ENCODE measurements around the gene C2orf81. TPM values are rescaled to one million over a fixed set of nuclear protein-coding genes. Genes with fewer than 3 reads are reported as not detected.

Gene C2orf81
- total RNA-seq, 1 donor from 2014 or later: 2.1 TPM

DNA sequence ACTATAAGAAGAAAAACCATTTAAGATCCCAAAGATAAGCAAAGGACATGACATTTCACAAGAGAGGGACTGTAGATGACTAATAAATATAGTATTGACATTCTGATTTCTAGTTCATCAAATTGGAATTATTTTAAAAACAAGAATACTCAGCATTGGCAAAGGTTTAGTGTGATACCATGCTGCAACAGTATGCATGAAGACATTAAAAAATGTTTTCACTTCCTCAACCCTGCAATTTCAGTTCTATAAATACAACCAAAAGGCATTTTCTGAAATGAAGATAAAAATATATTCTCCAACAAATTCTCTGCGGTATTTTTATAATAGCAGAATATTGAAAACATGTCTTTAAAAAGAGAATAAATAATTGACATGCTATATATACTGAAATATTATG lies 2.1 kb downstream of the C2orf81 start:
- H3K27me3 Mint-ChIP-seq (ENCODE audit: low read depth, unreplicated experiment): peaks cover 8% of the 10 kb centered on the region
- H3K4me3 Mint-ChIP-seq (ENCODE audit: unreplicated experiment): no peak overlapping the region
- no peaks in the 10 kb centered on the region for H3K79me2 ChIP-seq (ENCODE audit: insufficient read depth, low read length)
- H3K4me2 ChIP-seq (ENCODE audit: low read length): no peak overlapping the region
- H3K4me3 ChIP-seq (ENCODE audit: insufficient read depth, low read depth, low read length): no peak overlapping the region
- H3K27ac Mint-ChIP-seq (ENCODE audit: unreplicated experiment): no peak overlapping the region
- H3K4me1 ChIP-seq (ENCODE audit: insufficient read depth, low read length): peaks cover 27% of the 10 kb centered on the region
- H3K27me3 ChIP-seq (ENCODE audit: insufficient read depth, low read length): peaks cover 8% of the 10 kb centered on the region
- FAIRE-seq (no peak), DNase-seq (ENCODE audit: low read depth) (no peak)
- H3K9ac ChIP-seq (ENCODE audit: low read length): no peak overlapping the region
- no peaks in the 10 kb centered on the region for H3K9me3 Mint-ChIP-seq (ENCODE audit: unreplicated experiment)
- TF ChIP-seq EZH2 (IDR thresholded peaks at IDR 0.05; ENCODE audit: insufficient read depth, low read length): no peak
- TF ChIP-seq, protein P1, sequence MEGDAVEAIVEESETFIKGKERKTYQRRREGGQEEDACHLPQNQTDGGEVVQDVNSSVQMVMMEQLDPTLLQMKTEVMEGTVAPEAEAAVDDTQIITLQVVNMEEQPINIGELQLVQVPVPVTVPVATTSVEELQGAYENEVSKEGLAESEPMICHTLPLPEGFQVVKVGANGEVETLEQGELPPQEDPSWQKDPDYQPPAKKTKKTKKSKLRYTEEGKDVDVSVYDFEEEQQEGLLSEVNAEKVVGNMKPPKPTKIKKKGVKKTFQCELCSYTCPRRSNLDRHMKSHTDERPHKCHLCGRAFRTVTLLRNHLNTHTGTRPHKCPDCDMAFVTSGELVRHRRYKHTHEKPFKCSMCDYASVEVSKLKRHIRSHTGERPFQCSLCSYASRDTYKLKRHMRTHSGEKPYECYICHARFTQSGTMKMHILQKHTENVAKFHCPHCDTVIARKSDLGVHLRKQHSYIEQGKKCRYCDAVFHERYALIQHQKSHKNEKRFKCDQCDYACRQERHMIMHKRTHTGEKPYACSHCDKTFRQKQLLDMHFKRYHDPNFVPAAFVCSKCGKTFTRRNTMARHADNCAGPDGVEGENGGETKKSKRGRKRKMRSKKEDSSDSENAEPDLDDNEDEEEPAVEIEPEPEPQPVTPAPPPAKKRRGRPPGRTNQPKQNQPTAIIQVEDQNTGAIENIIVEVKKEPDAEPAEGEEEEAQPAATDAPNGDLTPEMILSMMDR (IDR thresholded peaks at IDR 0.05; ENCODE audit: insufficient read depth, low read depth, low read length): no peak
- peaks cover 11% of the 10 kb centered on the region for H3K4me1 Mint-ChIP-seq (ENCODE audit: low read depth, unreplicated experiment)
- no peak overlapping the region for H2AFZ ChIP-seq (ENCODE audit: low read depth, low read length)
- H3K9me3 ChIP-seq (ENCODE audit: insufficient read depth, low read depth, low read length): no peaks in the 10 kb centered on the region
- no peak overlapping the region for H3K27ac ChIP-seq (ENCODE audit: low read depth, low read length)
- no peaks in the 10 kb centered on the region for H4K20me1 ChIP-seq (ENCODE audit: insufficient read depth, low read length)
- H3K36me3 ChIP-seq (ENCODE audit: insufficient read depth, low read length): no peaks in the 10 kb centered on the region
- H3K36me3 Mint-ChIP-seq (ENCODE audit: low read depth, unreplicated experiment): peaks cover 3% of the 10 kb centered on the region

DNA sequence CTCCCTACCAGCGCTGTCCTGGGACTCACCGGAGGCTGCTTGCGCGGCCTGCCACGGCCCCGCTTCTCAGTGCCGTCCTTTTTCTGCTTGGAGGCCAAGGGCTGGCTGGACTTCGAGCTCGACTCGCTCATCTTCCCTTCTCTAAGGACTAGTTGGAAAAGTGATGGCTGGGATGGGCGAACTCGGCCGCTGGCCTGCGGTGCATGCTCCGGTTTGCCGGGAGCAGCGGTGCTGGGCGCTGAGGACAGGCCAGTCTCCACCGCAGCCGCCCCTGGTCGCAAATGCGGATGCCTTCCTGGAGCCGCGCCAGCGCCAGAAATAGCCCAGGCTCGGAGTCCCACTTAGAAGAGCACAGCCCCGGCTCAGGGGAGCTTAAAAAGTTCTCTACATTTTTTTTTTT lies 3.1 kb downstream of the C2orf81 start:
- Histone ChIP-seq H3K27me3 (ENCODE audit: insufficient read depth, low read length) (peaks cover 8% of the 10 kb centered on the region), H3K27ac (ENCODE audit: low read depth, low read length) (no peak overlapping the region), H3K9ac (ENCODE audit: low read length) (no peak overlapping the region), H4K20me1 (ENCODE audit: insufficient read depth, low read length) (no peaks in the 10 kb centered on the region), H2AFZ (ENCODE audit: low read depth, low read length) (no peak overlapping the region), H3K4me2 (ENCODE audit: low read length) (no peak overlapping the region), H3K79me2 (ENCODE audit: insufficient read depth, low read length) (no peaks in the 10 kb centered on the region), H3K4me3 (ENCODE audit: insufficient read depth, low read depth, low read length) (no peak overlapping the region), H3K36me3 (ENCODE audit: insufficient read depth, low read length) (no peaks in the 10 kb centered on the region), H3K9me3 (ENCODE audit: insufficient read depth, low read depth, low read length) (no peaks in the 10 kb centered on the region), H3K4me1 (ENCODE audit: insufficient read depth, low read length) (peaks cover 26% of the 10 kb centered on the region)
- Mint-ChIP-seq H3K27me3 (ENCODE audit: low read depth, unreplicated experiment) (peaks cover 14% of the 10 kb centered on the region), H3K4me1 (ENCODE audit: low read depth, unreplicated experiment) (peaks cover 4% of the 10 kb centered on the region), H3K4me3 (ENCODE audit: unreplicated experiment) (no peak overlapping the region), H3K36me3 (ENCODE audit: low read depth, unreplicated experiment) (no peaks in the 10 kb centered on the region), H3K9me3 (ENCODE audit: unreplicated experiment) (no peaks in the 10 kb centered on the region), H3K27ac (ENCODE audit: unreplicated experiment) (no peak overlapping the region)
- FAIRE-seq (no peak), DNase-seq (ENCODE audit: low read depth) (no peak)
- TF ChIP-seq, protein P1 (IDR thresholded peaks at IDR 0.05; ENCODE audit: insufficient read depth, low read depth, low read length): no peak
- no peak for TF ChIP-seq EZH2 (IDR thresholded peaks at IDR 0.05; ENCODE audit: insufficient read depth, low read length)

DNA sequence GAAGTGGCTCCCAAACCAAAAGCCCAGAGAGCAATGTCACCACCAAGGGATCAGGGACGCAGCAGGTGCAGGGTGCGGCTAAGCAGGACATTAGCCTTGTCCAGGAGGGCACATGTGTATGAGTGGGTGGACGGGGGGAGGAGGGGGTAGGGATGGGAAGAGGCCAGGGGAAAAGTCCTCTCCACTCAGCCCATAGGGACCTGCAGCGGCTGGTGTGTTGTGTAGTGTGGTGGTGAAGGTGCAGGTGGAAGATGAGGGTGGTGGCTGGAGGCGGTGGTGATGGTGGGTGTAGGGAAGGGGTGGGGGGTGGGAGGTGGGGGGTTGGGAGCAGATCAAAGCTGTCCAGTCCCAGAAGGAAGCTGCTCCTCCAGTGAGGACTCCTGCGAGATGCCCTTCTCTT lies 3.7 kb downstream of the C2orf81 start:
- H3K9ac ChIP-seq (ENCODE audit: low read length): no peak overlapping the region
- peaks cover 8% of the 10 kb centered on the region for H3K27me3 ChIP-seq (ENCODE audit: insufficient read depth, low read length)
- Mint-ChIP-seq H3K27me3 (ENCODE audit: low read depth, unreplicated experiment) (peaks cover 20% of the 10 kb centered on the region), H3K36me3 (ENCODE audit: low read depth, unreplicated experiment) (no peaks in the 10 kb centered on the region), H3K9me3 (ENCODE audit: unreplicated experiment) (no peaks in the 10 kb centered on the region), H3K4me1 (ENCODE audit: low read depth, unreplicated experiment) (peaks cover 3% of the 10 kb centered on the region), H3K4me3 (ENCODE audit: unreplicated experiment) (no peak overlapping the region), H3K27ac (ENCODE audit: unreplicated experiment) (no peak overlapping the region)
- DNase-seq (ENCODE audit: low read depth): no peak
- no peak overlapping the region for H3K4me3 ChIP-seq (ENCODE audit: insufficient read depth, low read depth, low read length)
- no peak for FAIRE-seq
- peaks cover 26% of the 10 kb centered on the region for H3K4me1 ChIP-seq (ENCODE audit: insufficient read depth, low read length)
- no peaks in the 10 kb centered on the region for H3K36me3 ChIP-seq (ENCODE audit: insufficient read depth, low read length)
- H3K27ac ChIP-seq (ENCODE audit: low read depth, low read length): no peak overlapping the region
- no peak overlapping the region for H3K4me2 ChIP-seq (ENCODE audit: low read length)
- H3K9me3 ChIP-seq (ENCODE audit: insufficient read depth, low read depth, low read length): no peaks in the 10 kb centered on the region
- no peak overlapping the region for H2AFZ ChIP-seq (ENCODE audit: low read depth, low read length)
- no peaks in the 10 kb centered on the region for H4K20me1 ChIP-seq (ENCODE audit: insufficient read depth, low read length)
- TF ChIP-seq, protein P1 (IDR thresholded peaks at IDR 0.05; ENCODE audit: insufficient read depth, low read depth, low read length): no peak
- no peak for TF ChIP-seq EZH2 (IDR thresholded peaks at IDR 0.05; ENCODE audit: insufficient read depth, low read length)
- no peaks in the 10 kb centered on the region for H3K79me2 ChIP-seq (ENCODE audit: insufficient read depth, low read length)
